DOHH2 (cell line): ENCODE measurements around the gene CTDP1.

Experiments
- EZH2phosphoT487 ChIP-seq: fragments of 200-600 bp; sonication (generic); IDR thresholded peaks from 2 replicates; pipeline ENCODE4 v1.6.1; 2017; ENCODE audit warnings: borderline replicate concordance, mild to moderate bottlenecking, antibody characterized with exemption, low read length, moderate library complexity, mixed read lengths
- TF ChIP-seq, protein P1 (sequence below): fragments of 200-600 bp; sonication (generic); IDR thresholded peaks from one replicate; pipeline ENCODE4 v1.5.1; 2014; ENCODE audit warnings: antibody characterized with exemption, mild to moderate bottlenecking, low read depth, low read length; ENCODE audit not compliant: poor library complexity, severe bottlenecking

DNA sequence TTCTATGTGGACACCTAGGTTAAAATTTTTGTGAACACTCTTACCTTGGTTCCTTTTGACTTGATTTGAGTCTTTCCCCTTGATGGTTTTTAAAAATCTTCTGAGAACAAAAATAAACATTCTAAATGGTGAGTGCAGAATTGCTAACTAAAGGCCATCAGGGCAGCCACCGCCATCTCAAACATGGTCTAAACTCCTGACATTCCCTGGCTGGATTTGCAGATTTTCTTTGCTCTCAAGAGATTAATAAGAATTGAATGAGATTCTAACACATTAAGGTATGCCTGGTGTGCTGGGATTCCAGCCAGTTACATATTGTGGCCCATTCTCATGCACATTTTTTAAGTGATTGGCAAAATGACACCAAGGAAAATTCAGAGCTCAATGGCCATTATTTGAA lies 17.2 kb upstream of the CTDP1 start:
- TF ChIP-seq EZH2phosphoT487 = no peak
- TF ChIP-seq, protein P1, sequence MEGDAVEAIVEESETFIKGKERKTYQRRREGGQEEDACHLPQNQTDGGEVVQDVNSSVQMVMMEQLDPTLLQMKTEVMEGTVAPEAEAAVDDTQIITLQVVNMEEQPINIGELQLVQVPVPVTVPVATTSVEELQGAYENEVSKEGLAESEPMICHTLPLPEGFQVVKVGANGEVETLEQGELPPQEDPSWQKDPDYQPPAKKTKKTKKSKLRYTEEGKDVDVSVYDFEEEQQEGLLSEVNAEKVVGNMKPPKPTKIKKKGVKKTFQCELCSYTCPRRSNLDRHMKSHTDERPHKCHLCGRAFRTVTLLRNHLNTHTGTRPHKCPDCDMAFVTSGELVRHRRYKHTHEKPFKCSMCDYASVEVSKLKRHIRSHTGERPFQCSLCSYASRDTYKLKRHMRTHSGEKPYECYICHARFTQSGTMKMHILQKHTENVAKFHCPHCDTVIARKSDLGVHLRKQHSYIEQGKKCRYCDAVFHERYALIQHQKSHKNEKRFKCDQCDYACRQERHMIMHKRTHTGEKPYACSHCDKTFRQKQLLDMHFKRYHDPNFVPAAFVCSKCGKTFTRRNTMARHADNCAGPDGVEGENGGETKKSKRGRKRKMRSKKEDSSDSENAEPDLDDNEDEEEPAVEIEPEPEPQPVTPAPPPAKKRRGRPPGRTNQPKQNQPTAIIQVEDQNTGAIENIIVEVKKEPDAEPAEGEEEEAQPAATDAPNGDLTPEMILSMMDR = no peak
